HG02938 (cell line): Measurements from ENCODE around the gene OLFML1.

Experiments used
- ATAC-seq: cut with Tn5 transposase; IDR thresholded peaks from one replicate; pipeline ENCODE4 v1.9.1; 2021; ENCODE audit warnings: mild to moderate bottlenecking, moderate library complexity; ENCODE audit not compliant: unreplicated experiment

Gene OLFML1

GRCh38 chr11:7555052-7555699 is 69.9 kb downstream of the OLFML1 start:
- ATAC-seq = no peak

- no peak for ATAC-seq
These were observed 72.7 kb downstream of the OLFML1 start for GRCh38 chr11:7558046-7558445.

- ATAC-seq = no peak
These were observed 74.3 kb downstream of the OLFML1 start for GRCh38 chr11:7559398-7560283.
